WERI-Rb-1 (cell line): ENCODE measurements around the gene PPP4R2.

Source experiments
- DNase-seq: peaks from one replicate; pipeline ENCODE4 v3.0.0-alpha.2; 2020
- H3K27ac ChIP-seq: fragments of 250-450 bp; sonication (Bioruptor Pico); 2 replicates; pipeline ENCODE4 v1.5.1; 2020; ENCODE audit warnings: mild to moderate bottlenecking, moderate library complexity
- H3K27me3 ChIP-seq: fragments of 250-450 bp; sonication (Bioruptor Pico); 2 replicates; pipeline ENCODE4 v1.5.1; 2021; ENCODE audit warnings: mild to moderate bottlenecking, low read depth, moderate library complexity; ENCODE audit not compliant: insufficient read depth, severe bottlenecking
- H3K36me3 ChIP-seq: fragments of 250-450 bp; sonication (Bioruptor Pico); 2 replicates; pipeline ENCODE4 v1.5.1; 2020; ENCODE audit warnings: mild to moderate bottlenecking, moderate library complexity
- H3K4me3 ChIP-seq: 2 replicates; pipeline ENCODE4 v1.5.1; 2011; ENCODE audit warnings: low read depth, mild to moderate bottlenecking, control low read depth, low read length
- H3K9me3 ChIP-seq: fragments of 250-450 bp; sonication (Bioruptor Pico); 2 replicates; pipeline ENCODE4 v1.5.1; 2021; ENCODE audit warnings: mild to moderate bottlenecking, moderate library complexity; ENCODE audit not compliant: severe bottlenecking
- CTCF ChIP-seq: IDR thresholded peaks from 2 replicates; pipeline ENCODE4 v1.5.1; 2011; ENCODE audit warnings: low read depth, mild to moderate bottlenecking, control low read depth, inconsistent platforms, low read length

PPP4R2 gene

DNA sequence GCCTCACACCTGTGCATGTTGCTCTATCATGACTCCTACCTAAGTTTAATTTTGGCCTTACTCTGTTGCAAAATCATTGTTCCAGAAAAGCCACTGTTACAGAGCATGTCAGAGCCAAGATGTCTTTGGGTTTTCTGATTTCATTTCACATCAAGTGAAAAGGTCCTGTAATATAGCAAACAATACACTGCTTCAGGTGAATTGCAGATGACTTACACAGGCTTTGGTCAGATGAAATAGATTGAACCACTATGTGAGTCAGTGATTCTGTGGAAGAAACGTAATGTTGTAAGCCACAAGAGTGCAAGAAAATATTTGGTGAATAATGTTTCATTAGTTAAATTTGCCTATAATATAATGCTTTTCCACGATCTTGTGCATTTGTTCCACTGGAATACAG is 87.6 kb downstream of the PPP4R2 start:
- Histone ChIP-seq H3K36me3 (no peaks in the 10 kb centered on the region), H3K27ac (no peak overlapping the region), H3K9me3 (no peaks in the 10 kb centered on the region), H3K4me3 (no peak overlapping the region), H3K27me3 (no peaks in the 10 kb centered on the region)
- DNase-seq = no peak
- no peak for TF ChIP-seq CTCF

DNA sequence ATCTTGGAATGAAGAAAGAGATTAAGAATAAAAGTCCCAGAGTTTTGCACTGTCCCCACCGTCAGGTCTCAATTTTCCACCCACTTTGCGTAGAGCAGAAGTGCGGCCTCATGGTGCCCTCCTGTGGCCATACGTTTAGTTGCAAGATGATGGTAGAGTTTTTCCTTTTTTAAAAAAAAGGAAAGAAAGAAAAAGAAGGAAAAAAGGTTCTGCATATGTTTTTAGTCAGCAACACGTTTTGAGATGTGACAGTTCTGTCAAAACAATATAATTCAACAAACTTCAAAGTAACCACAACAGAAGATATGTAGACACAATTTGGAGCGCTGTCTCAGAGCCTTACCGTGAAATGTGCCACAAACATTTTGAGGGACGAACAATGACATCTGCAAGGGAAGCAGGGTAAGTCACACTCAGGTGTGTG is 89.5 kb downstream of the PPP4R2 start:
- Histone ChIP-seq H3K27me3 (no peaks in the 10 kb centered on the region), H3K27ac (no peak overlapping the region), H3K4me3 (no peak overlapping the region), H3K9me3 (no peaks in the 10 kb centered on the region), H3K36me3 (no peaks in the 10 kb centered on the region)
- peak; percentile 45 for DNase-seq
- TF ChIP-seq CTCF = peak; percentile 57

- Histone ChIP-seq H3K27me3 (no peaks in the 10 kb centered on the region), H3K9me3 (no peaks in the 10 kb centered on the region), H3K27ac (no peak overlapping the region), H3K4me3 (no peak overlapping the region), H3K36me3 (no peaks in the 10 kb centered on the region)
- no peak for DNase-seq
- no peak for TF ChIP-seq CTCF
These were observed 97.5 kb downstream of the PPP4R2 start for GRCh38 chr3:73094129-73094528.

GRCh38 chr3:73094951-73095350 is 98.3 kb downstream of the PPP4R2 start:
- DNase-seq = no peak
- Histone ChIP-seq H3K4me3 (no peak overlapping the region), H3K27ac (no peak overlapping the region), H3K27me3 (no peaks in the 10 kb centered on the region), H3K9me3 (no peaks in the 10 kb centered on the region), H3K36me3 (no peaks in the 10 kb centered on the region)
- no peak for TF ChIP-seq CTCF

- Histone ChIP-seq H3K36me3 (no peaks in the 10 kb centered on the region), H3K27me3 (no peaks in the 10 kb centered on the region), H3K4me3 (no peak overlapping the region), H3K9me3 (no peaks in the 10 kb centered on the region), H3K27ac (no peak overlapping the region)
- TF ChIP-seq CTCF = no peak
- no peak for DNase-seq
These were observed 99.6 kb downstream of the PPP4R2 start for GRCh38 chr3:73096169-73096568.

- Histone ChIP-seq H3K36me3 (no peaks in the 10 kb centered on the region), H3K9me3 (no peaks in the 10 kb centered on the region), H3K27me3 (no peaks in the 10 kb centered on the region), H3K4me3 (no peak overlapping the region), H3K27ac (no peak overlapping the region)
- DNase-seq = no peak
- TF ChIP-seq CTCF = no peak
These were observed 101.4 kb downstream of the PPP4R2 start for GRCh38 chr3:73098026-73098425.
